Thyroid gland (tissue), 4 donors: ENCODE results near the gene CCDC87. TPM values are rescaled to one million over a fixed set of nuclear protein-coding genes. Genes with fewer than 3 reads are reported as not detected.

ENCODE experiments used
- DNase-seq, 2 donors: peaks; one replicate each; pipeline ENCODE4 v3.0.0-alpha.2; 2019
- H3K27ac ChIP-seq, 3 donors: fragments of 200-600 bp; sonication (generic); 1 replicate in 2 of 3; 2 replicates in 1 of 3; pipeline ENCODE4 v1.5.1; 2016 to 2019; ENCODE audit warnings: mild to moderate bottlenecking in 1 of 3, moderate library complexity in 1 of 3
- H3K27me3 ChIP-seq: fragments of 200-600 bp; sonication (generic); one replicate; pipeline ENCODE4 v1.5.1; 2019
- H3K36me3 ChIP-seq, 2 donors: fragments of 200-600 bp; sonication (generic); one replicate each; pipeline ENCODE4 v1.5.1; 2016 to 2019
- H3K4me1 ChIP-seq, 2 donors: fragments of 200-600 bp; sonication (generic); one replicate each; pipeline ENCODE4 v1.5.1; 2017 to 2019
- H3K4me3 ChIP-seq, 3 donors: fragments of 200-600 bp; sonication (generic); replicated peaks in 1 of 3; 1 replicate in 2 of 3; 2 replicates in 1 of 3; pipeline ENCODE4 v1.5.1; 2016; ENCODE audit warnings: mild to moderate bottlenecking in 1 of 3
- H3K9me3 ChIP-seq: fragments of 200-600 bp; sonication (generic); one replicate; pipeline ENCODE4 v1.5.1; 2017
- CTCF ChIP-seq, 6 experiments: fragments of 200-600 bp in 3 of 6; fragments of 450-650 bp in 3 of 6; sonication (generic) in 3 of 6; IDR thresholded peaks; one replicate each; pipeline ENCODE4 v1.5.1; 2016 to 2019; ENCODE audit warnings: antibody characterized with exemption in 6 of 6, mild to moderate bottlenecking in 2 of 6, inconsistent platforms in 1 of 6, moderate library complexity in 1 of 6
- POLR2A ChIP-seq, 2 donors: fragments of 450-650 bp; IDR thresholded peaks; one replicate each; pipeline ENCODE4 v1.6.1; 2017; ENCODE audit warnings: antibody characterized with exemption in 2 of 2, mild to moderate bottlenecking in 2 of 2, moderate library complexity in 1 of 2
- WGBS, 2 donors: methylation state at CpG; one replicate each; pipeline ENCODE4 v1.1.5; 2017; 5-methylcytosine and 5-hydroxymethylcytosine counted together
- intact Hi-C: fragments of 100-400 bp; cut with DNase I; formaldehyde crosslinking; loops from one replicate; pipeline ENCODE4 v1.15.1; 2023
- total RNA-seq, 4 donors: library from RNA; depleted of rRNA; stranded (reverse); fragments of >200 nt; gene quantifications; one replicate each; pipeline ENCODE4 v1.2.3, GENCODE V29; 2016

Gene CCDC87
- total RNA-seq, 4 donors from 2014 or later = 0.92 to 2.1 (median 1.1) TPM

- H3K9me3 ChIP-seq = no peaks in the 10 kb centered on the region
- DNase-seq = no peak
- H3K4me1 ChIP-seq = no peaks in the 10 kb centered on the region
- peaks cover 8 to 13% of the 10 kb centered on the region in 2 donors for H3K36me3 ChIP-seq
- H3K27ac ChIP-seq = no peak overlapping the region
- WGBS, 2 donors = 95 to 97% methylated on average over 6 of the region's 6 CpGs
- intact Hi-C loops = no loop called here
- TF ChIP-seq POLR2A (IDR thresholded peaks at IDR 0.05) = no peak
- no peak for TF ChIP-seq CTCF (IDR thresholded peaks at IDR 0.05)
- no peak overlapping the region for H3K4me3 ChIP-seq
- no peaks in the 10 kb centered on the region for H3K27me3 ChIP-seq
These were observed 39.0 kb upstream of the CCDC87 start for GRCh38 chr11:66631883-66632282.

DNA sequence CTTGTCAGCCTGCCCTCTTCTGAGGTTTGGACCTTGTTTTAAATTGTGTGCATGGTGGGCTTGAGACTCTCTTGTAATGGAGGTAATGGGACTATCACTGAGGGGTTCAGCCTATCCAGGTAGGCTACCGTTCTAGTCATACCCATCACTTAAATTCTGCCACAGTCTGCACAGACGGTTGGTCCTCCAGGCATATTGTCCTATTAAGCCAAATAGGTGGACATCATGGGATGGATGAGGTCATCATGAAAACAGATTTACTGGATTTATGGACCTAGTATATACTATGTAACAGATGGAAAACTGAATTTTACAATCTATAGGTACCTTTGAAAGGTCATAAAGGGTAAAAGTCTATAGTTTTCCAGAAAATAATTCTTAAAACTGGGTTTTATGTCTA is 36.5 kb upstream of the CCDC87 start:
- H3K36me3 ChIP-seq = peaks cover 34 to 38% of the 10 kb centered on the region in 2 donors

DNA sequence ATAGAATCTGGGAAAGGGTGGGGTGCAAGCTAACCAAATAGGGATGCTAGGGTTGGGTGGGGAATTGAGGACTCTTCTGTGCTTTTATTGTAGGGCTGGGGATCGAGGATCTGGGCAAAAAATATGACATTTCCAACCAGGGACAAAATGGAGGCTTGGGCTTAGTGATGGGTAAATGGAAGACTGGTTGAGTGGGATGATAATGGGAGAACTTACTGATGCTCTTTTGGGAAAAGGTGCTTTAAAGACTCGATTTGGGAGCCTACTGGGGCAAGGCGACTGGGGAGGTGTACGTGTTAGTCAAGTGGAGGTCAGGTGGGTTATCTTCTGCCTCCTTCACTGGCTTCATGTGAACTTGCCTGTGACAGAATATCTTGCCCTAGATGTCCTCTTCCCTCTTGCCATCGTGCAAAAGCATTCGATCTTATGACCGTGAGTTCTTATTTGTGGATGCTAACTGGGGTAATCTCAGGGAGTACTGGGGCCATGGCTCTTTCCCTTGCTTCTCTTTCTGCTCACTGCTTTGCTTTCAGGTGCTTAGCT is 35.3 kb upstream of the CCDC87 start:
- Histone ChIP-seq H3K9me3 (no peaks in the 10 kb centered on the region), H3K27ac (no peak overlapping the region), H3K36me3 (peaks cover 36 to 42% of the 10 kb centered on the region in 2 donors), H3K27me3 (no peaks in the 10 kb centered on the region), H3K4me1 (peaks cover 0 to 6% of the 10 kb centered on the region in 2 donors), H3K4me3 (no peak overlapping the region)
- no peak for DNase-seq
- no peak for TF ChIP-seq POLR2A (IDR thresholded peaks at IDR 0.05)
- TF ChIP-seq CTCF (IDR thresholded peaks at IDR 0.05) = no peak
- intact Hi-C loops = no loop called here
- WGBS, 2 donors = 90 to 96% methylated on average over 7 of the region's 7 CpGs

More for the DNA sequence above, 36.5 kb upstream of the CCDC87 start:
- Histone ChIP-seq H3K27me3 (no peaks in the 10 kb centered on the region), H3K4me1 (no peaks in the 10 kb centered on the region), H3K9me3 (no peaks in the 10 kb centered on the region), H3K27ac (no peak overlapping the region), H3K4me3 (no peak overlapping the region)
- DNase-seq = no peak
- 93 to 97% methylated on average over 2 of the region's 2 CpGs for WGBS, 2 donors
- intact Hi-C loops = no loop called here
- TF ChIP-seq POLR2A (IDR thresholded peaks at IDR 0.05) = no peak
- TF ChIP-seq CTCF (IDR thresholded peaks at IDR 0.05) = no peak

DNA sequence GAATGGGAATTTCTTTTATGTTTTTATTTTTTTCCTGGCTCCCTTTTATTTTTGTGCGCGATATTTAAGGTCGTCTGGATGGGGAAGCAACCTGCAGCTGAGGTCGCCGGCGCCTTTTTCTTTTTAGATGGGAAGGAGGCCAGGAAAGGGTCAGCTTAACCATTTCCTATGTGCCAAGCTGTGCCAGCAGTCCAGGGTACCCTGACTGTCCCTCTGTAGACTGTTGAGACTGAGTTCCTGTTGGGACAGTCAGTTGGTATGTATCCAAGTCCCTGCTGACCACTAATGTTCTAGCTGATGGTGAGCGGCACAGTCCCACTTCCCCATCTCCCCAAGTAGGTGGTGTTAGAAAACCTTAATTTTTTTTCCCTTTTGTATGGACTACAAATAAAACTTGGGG is 34.1 kb upstream of the CCDC87 start:
- H3K4me1 ChIP-seq = peaks cover 10 to 18% of the 10 kb centered on the region in 2 donors
- H3K27me3 ChIP-seq = no peaks in the 10 kb centered on the region
- intact Hi-C loops = no loop called here
- no peak for DNase-seq
- 81 to 93% methylated on average over 7 of the region's 7 CpGs for WGBS, 2 donors
- H3K4me3 ChIP-seq = no peak overlapping the region
- peaks cover 36 to 42% of the 10 kb centered on the region in 2 donors for H3K36me3 ChIP-seq
- H3K27ac ChIP-seq = no peak overlapping the region
- H3K9me3 ChIP-seq = no peaks in the 10 kb centered on the region
- no peak for TF ChIP-seq CTCF (IDR thresholded peaks at IDR 0.05)
- TF ChIP-seq POLR2A (IDR thresholded peaks at IDR 0.05) = no peak

DNA sequence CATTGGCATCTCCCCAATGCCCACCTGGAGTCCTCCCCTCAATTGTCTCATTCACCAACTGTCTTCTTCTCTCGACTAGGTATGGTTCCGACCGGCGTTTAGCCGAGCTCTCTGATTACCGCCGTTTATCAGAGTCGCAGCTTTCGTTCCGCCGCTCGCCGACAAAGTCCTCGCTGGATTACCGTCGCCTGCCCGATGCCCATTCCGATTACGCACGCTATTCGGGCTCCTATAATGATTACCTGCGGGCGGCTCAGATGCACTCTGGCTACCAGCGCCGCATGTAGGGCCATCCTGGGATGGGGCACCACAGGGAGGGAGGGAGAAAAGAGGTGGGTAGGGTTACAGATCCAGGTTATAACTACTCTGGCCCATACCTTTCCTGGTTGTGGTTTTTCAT is 33.5 kb upstream of the CCDC87 start:
- WGBS, 2 donors = 97% methylated on average over 25 of the region's 25 CpGs
- DNase-seq = no peak
- Histone ChIP-seq H3K36me3 (peaks cover 36 to 42% of the 10 kb centered on the region in 2 donors), H3K27me3 (no peaks in the 10 kb centered on the region), H3K4me3 (no peak overlapping the region), H3K27ac (no peak overlapping the region), H3K9me3 (no peaks in the 10 kb centered on the region), H3K4me1 (peaks cover 15 to 23% of the 10 kb centered on the region in 2 donors)
- TF ChIP-seq POLR2A (IDR thresholded peaks at IDR 0.05) = no peak
- no peak for TF ChIP-seq CTCF (IDR thresholded peaks at IDR 0.05)
- intact Hi-C loops = no loop called here
